Stimulated activated CD8-positive, alpha-beta memory T cell treated with anti-CD3 and anti-CD28 coated beads, Interleukin-15, amount 100 ng/mL, for 4 hours (primary cell): ENCODE measurements around the gene MYEF2.

Experiments
- DNase-seq, 2 donors: peaks; one replicate each; pipeline ENCODE4 v3.0.0-alpha.2; 2020; ENCODE audit warnings: low read depth in 2 of 2

Gene MYEF2, protein sequence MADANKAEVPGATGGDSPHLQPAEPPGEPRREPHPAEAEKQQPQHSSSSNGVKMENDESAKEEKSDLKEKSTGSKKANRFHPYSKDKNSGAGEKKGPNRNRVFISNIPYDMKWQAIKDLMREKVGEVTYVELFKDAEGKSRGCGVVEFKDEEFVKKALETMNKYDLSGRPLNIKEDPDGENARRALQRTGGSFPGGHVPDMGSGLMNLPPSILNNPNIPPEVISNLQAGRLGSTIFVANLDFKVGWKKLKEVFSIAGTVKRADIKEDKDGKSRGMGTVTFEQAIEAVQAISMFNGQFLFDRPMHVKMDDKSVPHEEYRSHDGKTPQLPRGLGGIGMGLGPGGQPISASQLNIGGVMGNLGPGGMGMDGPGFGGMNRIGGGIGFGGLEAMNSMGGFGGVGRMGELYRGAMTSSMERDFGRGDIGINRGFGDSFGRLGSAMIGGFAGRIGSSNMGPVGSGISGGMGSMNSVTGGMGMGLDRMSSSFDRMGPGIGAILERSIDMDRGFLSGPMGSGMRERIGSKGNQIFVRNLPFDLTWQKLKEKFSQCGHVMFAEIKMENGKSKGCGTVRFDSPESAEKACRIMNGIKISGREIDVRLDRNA

GRCh38 chr15:48177766-48178647 is at the start of gene MYEF2:
Gene MYEF2, minus strand, starts transcription at chr15:48178295. Its CDS starts 58 bp downstream, at chr15:48178237.
- peak; percentile 35 to 50 for DNase-seq

DNA sequence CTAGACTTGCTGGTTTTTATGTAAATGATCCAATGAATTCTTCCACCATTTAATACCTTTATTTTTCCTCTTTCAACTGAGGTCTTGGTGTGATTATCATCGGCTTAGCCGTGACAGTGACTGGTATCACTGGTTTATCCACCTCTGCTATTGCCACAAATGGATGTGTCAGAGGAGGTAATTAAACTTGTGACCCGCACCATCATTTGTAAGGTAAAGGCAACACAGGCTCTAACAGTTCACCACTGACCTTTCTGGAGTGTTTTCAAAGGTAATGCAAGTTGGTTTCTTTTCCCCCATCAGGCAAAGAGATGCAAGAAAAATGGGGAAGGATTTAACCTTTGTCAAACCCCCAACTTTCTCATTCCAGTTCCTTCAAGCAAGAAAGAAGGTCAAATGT is 47.7 kb upstream of the MYEF2 start:
- no peak for DNase-seq

GRCh38 chr15:48222627-48223026 is 44.5 kb upstream of the MYEF2 start:
- DNase-seq, result no peak

GRCh38 chr15:48221885-48222284 is 43.8 kb upstream of the MYEF2 start:
- no peak for DNase-seq

- no peak for DNase-seq
These were observed 43.2 kb upstream of the MYEF2 start for GRCh38 chr15:48221261-48221660.

GRCh38 chr15:48205981-48206380 is 27.9 kb upstream of the MYEF2 start, which contains the start of gene SLC12A1:
Gene SLC12A1, plus strand, starts transcription at chr15:48206302. Its CDS starts 1,418 bp downstream, at chr15:48207720.
- no peak for DNase-seq

- no peak for DNase-seq
These were observed 24.0 kb upstream of the MYEF2 start for GRCh38 chr15:48202068-48202467.

GRCh38 chr15:48191574-48192225 is 13.6 kb upstream of the MYEF2 start, which contains the start of gene CTXN2:
Gene CTXN2, plus strand, starts transcription at chr15:48191665. Its CDS starts 9,636 bp downstream, at chr15:48201301.
- no peak for DNase-seq

- DNase-seq, result no peak
These were observed 13.0 kb upstream of the MYEF2 start for GRCh38 chr15:48190932-48191573.

- no peak for DNase-seq
These were observed 8.2 kb upstream of the MYEF2 start for GRCh38 chr15:48186271-48186670.

- no peak for DNase-seq
These were observed 7.4 kb upstream of the MYEF2 start for GRCh38 chr15:48185529-48185928.

- no peak for DNase-seq
These were observed 4.7 kb upstream of the MYEF2 start for GRCh38 chr15:48182749-48183148.

DNA sequence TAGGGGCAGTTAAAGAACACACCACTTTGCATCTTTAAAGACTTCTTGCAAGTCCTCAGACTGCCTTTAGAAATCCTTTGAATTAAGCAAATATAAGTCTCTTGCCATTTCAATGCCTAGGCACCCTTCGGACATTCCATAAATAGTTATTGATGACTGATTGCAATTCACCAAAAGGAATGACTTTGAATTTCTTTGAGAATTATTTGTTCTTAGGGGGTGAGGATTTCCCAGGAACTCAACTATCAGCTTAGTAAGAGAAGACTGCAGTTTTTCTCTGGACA is 495 bp upstream of the MYEF2 start:
- no peak for DNase-seq

DNA sequence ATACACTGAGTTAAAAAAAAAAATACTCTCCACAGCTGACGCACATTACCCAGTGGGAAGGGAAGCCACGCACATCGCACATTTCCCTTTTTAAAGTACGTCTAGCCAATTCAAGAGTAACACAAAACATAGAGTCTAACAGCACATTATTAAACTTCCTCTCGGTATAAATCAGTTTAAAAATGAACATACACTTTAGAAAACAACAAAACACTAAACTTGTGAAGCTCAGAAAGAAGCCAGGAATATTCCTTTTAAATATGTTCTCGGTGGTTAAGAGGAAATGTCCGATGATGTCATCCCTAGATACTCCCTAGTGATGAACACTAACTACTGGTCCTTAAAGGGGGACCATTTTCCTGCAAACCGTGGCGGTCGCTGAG is 721 bp downstream of the MYEF2 start:
- DNase-seq, result no peak

- DNase-seq, result no peak
These were observed 1.1 kb downstream of the MYEF2 start for GRCh38 chr15:48176957-48177356.

GRCh38 chr15:48176112-48176511 is 2.0 kb downstream of the MYEF2 start:
- no peak for DNase-seq

GRCh38 chr15:48175126-48175525 is 3.0 kb downstream of the MYEF2 start:
- no peak for DNase-seq

DNA sequence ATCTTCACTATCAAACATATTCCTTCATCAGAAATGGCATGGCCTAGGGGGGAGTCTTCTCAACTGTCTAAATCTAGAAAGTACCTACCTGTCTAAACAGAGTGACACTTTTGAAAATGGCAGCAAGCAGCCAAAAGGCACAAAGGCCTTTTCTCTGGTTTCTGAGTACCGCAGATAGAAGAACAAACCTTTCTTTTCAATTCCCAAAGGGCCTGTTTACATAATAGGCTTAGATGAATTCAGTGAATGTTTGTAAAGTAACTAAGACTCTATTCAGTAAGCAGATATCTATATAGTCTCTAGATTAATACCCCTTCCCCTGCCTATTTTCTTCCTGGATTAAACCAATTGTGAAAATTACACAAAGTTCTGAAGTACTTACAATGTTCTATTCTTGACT is 7.1 kb downstream of the MYEF2 start:
- DNase-seq, result no peak

DNA sequence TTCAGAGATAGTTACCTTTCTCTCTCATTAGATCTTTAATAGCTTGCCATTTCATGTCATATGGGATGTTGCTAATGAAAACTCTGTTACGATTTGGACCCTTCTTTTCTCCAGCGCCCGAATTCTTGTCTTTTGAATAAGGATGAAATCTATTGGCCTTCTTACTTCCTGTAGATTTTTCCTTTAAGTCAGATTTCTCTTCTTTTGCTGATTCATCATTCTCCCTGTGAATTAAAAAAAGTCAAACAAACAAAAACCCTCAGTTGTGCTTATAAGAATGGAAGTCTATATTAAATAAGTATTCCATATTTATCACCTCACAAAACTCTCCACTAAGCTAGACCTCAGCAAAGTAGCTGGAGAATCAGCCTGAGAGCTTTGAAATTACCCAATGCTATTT is 9.5 kb downstream of the MYEF2 start:
- no peak for DNase-seq

GRCh38 chr15:48153526-48153925 is 24.6 kb downstream of the MYEF2 start:
- no peak for DNase-seq

GRCh38 chr15:48149858-48150257 is 28.2 kb downstream of the MYEF2 start:
- no peak for DNase-seq
